ENCODE data around the gene SPTLC2. TPM values are rescaled to one million over a fixed set of nuclear protein-coding genes. Genes with fewer than 3 reads are reported as not detected.

Gene SPTLC2
- total RNA-seq, 1 donor: 48.4 TPM

DNA sequence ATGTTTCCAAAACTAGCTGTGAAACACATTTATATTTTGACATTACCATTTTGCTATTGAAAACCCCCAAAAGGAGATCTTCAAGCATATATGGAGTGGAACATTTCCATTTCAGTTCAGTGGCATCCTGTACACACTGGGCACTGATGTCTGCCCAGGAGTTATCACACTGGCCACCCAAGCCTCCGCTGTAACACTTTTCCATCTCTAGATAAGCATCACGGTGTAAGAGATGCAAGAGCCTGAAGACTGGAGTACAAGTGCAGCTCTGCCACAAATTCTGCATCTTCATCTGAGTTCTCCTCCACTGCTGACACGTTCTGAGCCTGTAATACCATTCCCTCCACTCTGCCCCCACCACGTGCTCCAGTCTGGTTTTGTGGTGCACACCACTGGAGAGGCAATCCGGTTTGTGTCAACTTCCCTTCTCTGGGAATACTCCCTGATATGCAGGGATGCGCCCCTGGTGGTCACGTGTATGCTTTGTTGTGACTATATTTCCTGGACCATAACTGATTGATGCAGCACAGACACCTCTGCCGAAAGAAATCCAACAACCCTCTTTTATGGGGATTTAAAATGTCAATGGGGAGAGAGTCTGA, 12.7 kb downstream of the SPTLC2 start:
- TF ChIP-seq, protein P1, sequence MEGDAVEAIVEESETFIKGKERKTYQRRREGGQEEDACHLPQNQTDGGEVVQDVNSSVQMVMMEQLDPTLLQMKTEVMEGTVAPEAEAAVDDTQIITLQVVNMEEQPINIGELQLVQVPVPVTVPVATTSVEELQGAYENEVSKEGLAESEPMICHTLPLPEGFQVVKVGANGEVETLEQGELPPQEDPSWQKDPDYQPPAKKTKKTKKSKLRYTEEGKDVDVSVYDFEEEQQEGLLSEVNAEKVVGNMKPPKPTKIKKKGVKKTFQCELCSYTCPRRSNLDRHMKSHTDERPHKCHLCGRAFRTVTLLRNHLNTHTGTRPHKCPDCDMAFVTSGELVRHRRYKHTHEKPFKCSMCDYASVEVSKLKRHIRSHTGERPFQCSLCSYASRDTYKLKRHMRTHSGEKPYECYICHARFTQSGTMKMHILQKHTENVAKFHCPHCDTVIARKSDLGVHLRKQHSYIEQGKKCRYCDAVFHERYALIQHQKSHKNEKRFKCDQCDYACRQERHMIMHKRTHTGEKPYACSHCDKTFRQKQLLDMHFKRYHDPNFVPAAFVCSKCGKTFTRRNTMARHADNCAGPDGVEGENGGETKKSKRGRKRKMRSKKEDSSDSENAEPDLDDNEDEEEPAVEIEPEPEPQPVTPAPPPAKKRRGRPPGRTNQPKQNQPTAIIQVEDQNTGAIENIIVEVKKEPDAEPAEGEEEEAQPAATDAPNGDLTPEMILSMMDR (IDR thresholded peaks at IDR 0.05; ENCODE audit: insufficient read depth, low read depth, low read length): peak; percentile 52
- no peak overlapping the region for H3K4me3 ChIP-seq (ENCODE audit: low read depth, low read length)
- DNase-seq (ENCODE audit: low read depth): peak; percentile 81

DNA sequence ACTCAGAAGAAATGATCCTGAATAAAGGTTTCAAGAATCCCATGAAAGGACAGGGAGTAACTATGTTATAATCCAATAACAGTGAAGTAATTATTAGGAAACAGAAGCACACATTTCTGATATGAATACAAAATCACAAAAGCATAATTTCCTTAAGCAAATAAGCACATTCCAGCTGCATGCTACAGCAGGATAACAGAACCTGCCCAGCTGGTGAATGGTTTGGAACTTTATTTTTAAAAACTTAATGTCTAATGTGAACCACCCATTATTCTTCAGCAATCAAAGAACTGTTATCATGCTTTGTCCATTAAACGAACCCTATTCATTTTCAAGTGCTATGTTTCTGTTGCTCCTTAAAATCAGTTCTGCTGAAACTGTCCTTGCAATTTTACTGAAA, 13.4 kb downstream of the SPTLC2 start:
- TF ChIP-seq, protein P1 (IDR thresholded peaks at IDR 0.05; ENCODE audit: insufficient read depth, low read depth, low read length): no peak
- no peak for DNase-seq (ENCODE audit: low read depth)

GRCh38 chr14:77601846-77602619, 14.4 kb downstream of the SPTLC2 start:
- TF ChIP-seq, protein P1 (IDR thresholded peaks at IDR 0.05; ENCODE audit: insufficient read depth, low read depth, low read length): no peak
- H3K4me3 ChIP-seq (ENCODE audit: low read depth, low read length): no peak overlapping the region
- no peak for DNase-seq (ENCODE audit: low read depth)

More for the DNA sequence above, 13.4 kb downstream of the SPTLC2 start:
- no peak overlapping the region for H3K4me3 ChIP-seq (ENCODE audit: low read depth, low read length)

DNA sequence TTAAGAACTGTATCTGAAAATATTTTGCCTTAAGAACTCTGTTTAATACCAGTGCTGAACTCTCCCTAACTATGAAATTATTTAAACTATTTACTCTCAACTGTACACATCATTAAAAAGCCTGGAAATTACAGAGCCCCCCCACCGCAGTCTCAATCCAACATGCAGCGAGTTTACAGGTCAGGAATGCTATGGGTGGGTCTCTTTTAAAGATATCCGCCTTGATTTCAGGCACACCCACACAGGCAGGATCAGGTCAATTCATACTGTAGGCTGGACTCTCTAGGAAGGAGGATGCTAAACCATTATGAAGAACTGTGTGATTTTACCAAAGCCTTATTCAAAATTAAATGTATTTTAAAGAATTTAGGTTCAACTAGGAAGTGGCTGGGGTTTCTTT, 16.5 kb downstream of the SPTLC2 start:
- TF ChIP-seq, protein P1 (IDR thresholded peaks at IDR 0.05; ENCODE audit: insufficient read depth, low read depth, low read length): no peak
- no peak overlapping the region for H3K4me3 ChIP-seq (ENCODE audit: low read depth, low read length)
- DNase-seq (ENCODE audit: low read depth): no peak

DNA sequence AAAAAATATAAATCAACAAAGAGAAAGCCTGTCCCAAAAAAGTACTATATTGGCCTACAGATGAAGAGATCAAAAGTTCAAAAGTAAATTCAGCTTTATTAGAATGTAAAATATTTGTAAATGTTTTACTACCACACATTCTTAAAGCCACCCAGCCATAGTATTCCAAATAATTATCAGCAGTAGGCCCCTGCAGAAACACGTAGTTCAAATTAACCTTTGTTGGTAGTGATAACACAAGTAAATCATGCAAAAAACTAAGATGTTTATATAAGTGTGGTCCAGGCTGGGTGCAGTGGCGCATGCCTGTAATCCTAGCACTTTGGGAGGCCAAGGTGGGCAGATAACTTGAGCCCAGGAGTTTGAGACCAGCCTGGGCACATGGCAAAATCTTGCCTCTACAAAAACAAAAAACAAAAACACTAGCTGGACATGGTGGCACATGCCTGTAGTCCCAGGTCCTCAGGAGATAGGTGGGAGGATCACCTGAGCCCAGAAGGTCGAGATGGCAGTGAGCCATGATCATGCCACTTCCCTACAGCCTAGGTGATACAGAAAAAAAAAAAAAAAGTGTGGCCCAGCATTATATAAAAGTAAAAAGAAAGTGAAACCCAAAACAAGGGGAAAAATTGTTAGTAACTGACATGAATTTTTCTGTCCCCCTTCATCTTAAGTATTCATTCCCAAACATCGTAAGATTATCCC, 17.9 kb downstream of the SPTLC2 start:
- TF ChIP-seq, protein P1 (IDR thresholded peaks at IDR 0.05; ENCODE audit: insufficient read depth, low read depth, low read length): no peak
- no peak for DNase-seq (ENCODE audit: low read depth)
- peak overlapping the region; percentile 21 for H3K4me3 ChIP-seq (ENCODE audit: low read depth, low read length)

GRCh38 chr14:77593501-77593961, 22.9 kb downstream of the SPTLC2 start:
- TF ChIP-seq, protein P1 (IDR thresholded peaks at IDR 0.05; ENCODE audit: insufficient read depth, low read depth, low read length): no peak
- DNase-seq (ENCODE audit: low read depth): peak; percentile 51
- H3K4me3 ChIP-seq (ENCODE audit: low read depth, low read length): no peak overlapping the region

Measured in fibroblast of villous mesenchyme (primary cell).